ENCODE data around the gene CSNK1G1.
"Not testable (repeated sequence)": the region's sequence is repeated elsewhere in the genome, so short reads cannot be mapped to it uniquely, and the experiment has no call there.

CSNK1G1 gene

GRCh38 chr15:64396789-64397188 lies 40.8 kb upstream of the CSNK1G1 start:
- TF ChIP-seq CTCF (IDR thresholded peaks at IDR 0.05; ENCODE audit: insufficient read depth, low read length, poor library complexity, severe bottlenecking) (no peak), EZH2phosphoT487 (conservative IDR thresholded peaks at IDR 0.05; ENCODE audit: low read length) (no peak)
- no peaks in the 10 kb centered on the region for H3K9me2 ChIP-seq (replicated peaks; ENCODE audit: insufficient read depth, low read length)

GRCh38 chr15:64392471-64392870 lies 36.5 kb upstream of the CSNK1G1 start:
- H3K4me2 ChIP-seq (ENCODE audit: low read depth, low read length, poor library complexity, severe bottlenecking); H3K9me2 ChIP-seq (replicated peaks; ENCODE audit: insufficient read depth, low read length): not testable (repeated sequence)

More at GRCh38 chr15:64396789-64397188, 40.8 kb upstream of the CSNK1G1 start:
- H3K4me3 ChIP-seq (ENCODE audit: insufficient read depth, low read length, poor library complexity, severe bottlenecking), result no peak overlapping the region
- H3F3A ChIP-seq (ENCODE audit: insufficient read depth), result 0 out of 2 replicates have a peak, but pooled peaks cover 3% of the 10 kb centered on the region
- H3K27me3 ChIP-seq (ENCODE audit: low read length), result no peaks in the 10 kb centered on the region
- no peaks in the 10 kb centered on the region for H4K20me1 ChIP-seq (ENCODE audit: low read depth, low read length)
- no peak overlapping the region for H2AFZ ChIP-seq (ENCODE audit: low read depth, low read length, severe bottlenecking)
- H3K79me2 ChIP-seq (ENCODE audit: insufficient read depth, low read length), result no peaks in the 10 kb centered on the region
- H3K4me2 ChIP-seq (ENCODE audit: low read depth, low read length, poor library complexity, severe bottlenecking), result no peak overlapping the region
- H3K9ac ChIP-seq (ENCODE audit: low read length), result no peak overlapping the region
- no peaks in the 10 kb centered on the region for H3K9me3 ChIP-seq (ENCODE audit: insufficient read depth, low read length)
- H3K36me3 ChIP-seq (ENCODE audit: low read length), result peaks cover 9% of the 10 kb centered on the region; the same call in 1 of the 2 replicates
- no peak overlapping the region for H3K27ac ChIP-seq (ENCODE audit: low read depth, low read length)

GRCh38 chr15:64389036-64389435 lies 33.1 kb upstream of the CSNK1G1 start:
- TF ChIP-seq CTCF (IDR thresholded peaks at IDR 0.05; ENCODE audit: insufficient read depth, low read length, poor library complexity, severe bottlenecking) (no peak), EZH2phosphoT487 (conservative IDR thresholded peaks at IDR 0.05; ENCODE audit: low read length) (no peak)
- H3K79me2 ChIP-seq (ENCODE audit: insufficient read depth, low read length), result peaks cover 13% of the 10 kb centered on the region; the same call in 1 of the 2 replicates
- H3K9me2 ChIP-seq (replicated peaks; ENCODE audit: insufficient read depth, low read length), result no peaks in the 10 kb centered on the region
- no peaks in the 10 kb centered on the region for H3K9me3 ChIP-seq (ENCODE audit: insufficient read depth, low read length)
- H3F3A ChIP-seq (ENCODE audit: insufficient read depth), result peaks cover 16% of the 10 kb centered on the region
- no peaks in the 10 kb centered on the region for H4K20me1 ChIP-seq (ENCODE audit: low read depth, low read length)
- peaks cover 4% of the 10 kb centered on the region; the same call in 1 of the 2 replicates for H3K36me3 ChIP-seq (ENCODE audit: low read length)
- no peak overlapping the region for H2AFZ ChIP-seq (ENCODE audit: low read depth, low read length, severe bottlenecking)
- no peaks in the 10 kb centered on the region for H3K27me3 ChIP-seq (ENCODE audit: low read length)
- no peak overlapping the region for H3K9ac ChIP-seq (ENCODE audit: low read length)
- no peak overlapping the region for H3K4me3 ChIP-seq (ENCODE audit: insufficient read depth, low read length, poor library complexity, severe bottlenecking)
- H3K27ac ChIP-seq (ENCODE audit: low read depth, low read length), result no peak overlapping the region
- H3K4me2 ChIP-seq (ENCODE audit: low read depth, low read length, poor library complexity, severe bottlenecking), result peak overlapping the region; percentile 73

More at GRCh38 chr15:64392471-64392870, 36.5 kb upstream of the CSNK1G1 start:
- H3K27ac ChIP-seq (ENCODE audit: low read depth, low read length); H3F3A ChIP-seq (ENCODE audit: insufficient read depth); H3K9me3 ChIP-seq (ENCODE audit: insufficient read depth, low read length); H3K9ac ChIP-seq (ENCODE audit: low read length); H2AFZ ChIP-seq (ENCODE audit: low read depth, low read length, severe bottlenecking); H3K27me3 ChIP-seq (ENCODE audit: low read length); H3K36me3 ChIP-seq (ENCODE audit: low read length); H4K20me1 ChIP-seq (ENCODE audit: low read depth, low read length); H3K4me3 ChIP-seq (ENCODE audit: insufficient read depth, low read length, poor library complexity, severe bottlenecking): not testable (repeated sequence)
- H3K79me2 ChIP-seq (ENCODE audit: insufficient read depth, low read length), result peaks cover 13% of the 10 kb centered on the region; the same call in 1 of the 2 replicates

- peak within 1 kb of the TSS; percentile 66 for H3K27ac ChIP-seq (ENCODE audit: low read depth, low read length)
- no peaks in the 10 kb centered on the region for H4K20me1 ChIP-seq (ENCODE audit: low read depth, low read length)
- H3K27me3 ChIP-seq (ENCODE audit: low read length), result no peaks in the 10 kb centered on the region
- peaks cover 13% of the 10 kb centered on the region; the same call in 1 of the 2 replicates for H3K79me2 ChIP-seq (ENCODE audit: insufficient read depth, low read length)
- peak within 1 kb of the TSS; percentile 82 for H3K9ac ChIP-seq (ENCODE audit: low read length)
- TF ChIP-seq CTCF (IDR thresholded peaks at IDR 0.05; ENCODE audit: insufficient read depth, low read length, poor library complexity, severe bottlenecking) (no peak), EZH2phosphoT487 (conservative IDR thresholded peaks at IDR 0.05; ENCODE audit: low read length) (no peak)
- H3K4me3 ChIP-seq (ENCODE audit: insufficient read depth, low read length, poor library complexity, severe bottlenecking), result peak within 1 kb of the TSS; percentile 98
- H3K9me2 ChIP-seq (replicated peaks; ENCODE audit: insufficient read depth, low read length), result no peaks in the 10 kb centered on the region
- no peaks in the 10 kb centered on the region for H3K36me3 ChIP-seq (ENCODE audit: low read length)
- H3K9me3 ChIP-seq (ENCODE audit: insufficient read depth, low read length), result no peaks in the 10 kb centered on the region
- H2AFZ ChIP-seq (ENCODE audit: low read depth, low read length, severe bottlenecking), result peak within 1 kb of the TSS; percentile 97
- peak within 1 kb of the TSS; percentile 73 for H3K4me2 ChIP-seq (ENCODE audit: low read depth, low read length, poor library complexity, severe bottlenecking)
- H3F3A ChIP-seq (ENCODE audit: insufficient read depth), result peaks cover 16% of the 10 kb centered on the region
Observed at GRCh38 chr15:64387562-64388168, 31.7 kb upstream of the CSNK1G1 start, which contains the start of gene TRIP4. TRIP4 (plus strand) TSS chr15:64387836; CDS start chr15:64387864, 28 bp downstream.
